ENCODE data around the gene LPXN.
"Not testable (repeated sequence)": the region's sequence is repeated elsewhere in the genome, so short reads cannot be mapped to it uniquely, and the experiment has no call there.

Gene LPXN

DNA sequence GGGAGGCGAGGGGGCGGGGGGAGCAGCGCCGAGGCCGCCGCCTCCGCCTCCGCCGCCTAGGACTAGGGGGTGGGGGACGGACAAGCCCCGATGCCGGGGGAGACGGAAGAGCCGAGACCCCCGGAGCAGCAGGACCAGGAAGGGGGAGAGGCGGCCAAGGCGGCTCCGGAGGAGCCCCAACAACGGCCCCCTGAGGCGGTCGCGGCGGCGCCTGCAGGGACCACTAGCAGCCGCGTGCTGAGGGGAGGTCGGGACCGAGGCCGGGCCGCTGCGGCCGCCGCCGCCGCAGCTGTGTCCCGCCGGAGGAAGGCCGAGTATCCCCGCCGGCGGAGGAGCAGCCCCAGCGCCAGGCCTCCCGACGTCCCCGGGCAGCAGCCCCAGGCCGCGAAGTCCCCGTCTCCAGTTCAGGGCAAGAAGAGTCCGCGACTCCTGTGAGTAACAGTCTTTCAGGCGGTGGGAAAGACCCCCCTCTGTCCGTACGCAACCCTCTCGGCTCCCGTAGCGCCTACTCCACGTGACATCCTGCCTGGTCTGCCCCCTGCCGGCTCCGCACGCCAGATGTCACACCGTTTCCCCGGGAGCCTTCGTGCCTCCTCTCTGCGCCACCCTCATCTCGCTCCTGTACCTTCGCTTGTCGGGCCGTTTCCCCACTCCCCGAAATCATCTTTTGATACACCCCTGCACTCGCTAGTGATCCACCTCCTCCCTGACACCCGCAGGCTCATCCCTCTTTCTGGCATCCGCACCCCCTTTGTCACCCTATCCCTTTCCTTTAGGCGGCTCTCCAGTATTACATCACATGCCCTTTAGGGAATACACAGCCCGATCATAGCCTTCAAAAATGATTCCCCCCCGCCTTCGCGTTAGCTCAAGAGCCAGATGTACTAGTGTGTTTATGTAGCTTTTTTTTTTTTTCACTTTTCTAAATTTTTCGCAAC, 3.8 kb upstream of the LPXN start:
- FAIRE-seq (peak; percentile 92), DNase-seq (ENCODE audit: insufficient read length, low spot score) (peak; percentile 72)

DNA sequence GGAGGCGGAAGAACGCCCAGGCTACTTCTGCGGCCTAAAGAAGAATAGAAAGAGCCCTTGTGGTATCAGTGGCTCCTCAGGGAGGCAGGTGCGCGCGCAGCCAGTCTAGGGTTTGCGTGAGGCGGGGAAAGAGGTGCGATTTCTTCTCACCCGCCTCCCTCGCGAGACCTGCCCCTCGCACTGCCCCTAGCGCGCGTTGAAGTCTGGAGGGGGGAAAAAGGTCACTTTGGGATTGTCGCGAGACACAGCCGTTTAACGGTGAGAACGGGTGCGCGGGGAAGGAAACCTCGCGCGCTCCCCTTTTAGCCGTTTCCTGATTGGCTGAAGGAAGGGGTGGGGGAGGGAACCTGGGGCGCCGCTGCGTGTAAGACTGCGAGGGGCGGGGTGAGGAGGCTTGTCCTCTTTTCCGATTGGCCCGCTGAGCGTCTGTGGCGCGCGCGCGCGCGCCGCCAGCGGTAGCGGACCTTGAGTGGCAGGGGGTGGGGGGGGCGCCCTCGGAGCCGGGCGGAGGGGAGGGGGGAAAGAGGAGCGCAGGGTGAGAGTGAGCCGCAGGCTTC, 3.1 kb upstream of the LPXN start, which contains the start of gene ZFP91:
Gene ZFP91, plus strand, starts transcription at position 429 of the 557 bp plus-strand sequence. CDS start 219 bp downstream, outside the sequence.
- FAIRE-seq (peak; percentile 80), DNase-seq (ENCODE audit: insufficient read length, low spot score) (peak; percentile 80)

DNA sequence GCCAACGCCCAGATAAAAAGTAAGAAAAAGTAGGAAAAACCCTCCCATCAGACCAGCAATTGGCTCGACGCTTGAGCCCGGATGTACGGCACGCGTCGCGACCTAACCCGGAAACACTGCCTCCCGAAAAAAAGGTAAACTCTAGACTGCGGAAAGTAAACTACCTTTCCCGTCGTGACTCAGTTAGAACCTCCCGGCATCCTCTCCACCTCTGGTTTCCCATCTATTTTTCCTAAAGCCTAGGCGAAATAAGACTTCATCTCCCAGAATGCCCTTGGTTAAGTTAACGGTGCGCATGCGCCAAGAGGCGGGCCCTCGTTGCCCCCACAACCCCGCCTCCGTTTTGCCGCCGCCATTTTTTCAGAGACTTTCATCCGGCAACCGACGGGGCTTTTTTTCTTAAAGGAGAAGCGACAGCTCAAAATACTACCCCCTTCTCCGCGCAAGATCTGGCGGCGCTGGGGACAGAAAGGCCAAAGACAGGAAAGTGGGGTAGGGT, 2.5 kb upstream of the LPXN start:
- FAIRE-seq (peak; percentile 90), DNase-seq (ENCODE audit: insufficient read length, low spot score) (peak; percentile 83)

GRCh38 chr11:58577555-58578135, 2.0 kb upstream of the LPXN start:
- FAIRE-seq (no peak), DNase-seq (ENCODE audit: insufficient read length, low spot score) (peak; percentile 9)

DNA sequence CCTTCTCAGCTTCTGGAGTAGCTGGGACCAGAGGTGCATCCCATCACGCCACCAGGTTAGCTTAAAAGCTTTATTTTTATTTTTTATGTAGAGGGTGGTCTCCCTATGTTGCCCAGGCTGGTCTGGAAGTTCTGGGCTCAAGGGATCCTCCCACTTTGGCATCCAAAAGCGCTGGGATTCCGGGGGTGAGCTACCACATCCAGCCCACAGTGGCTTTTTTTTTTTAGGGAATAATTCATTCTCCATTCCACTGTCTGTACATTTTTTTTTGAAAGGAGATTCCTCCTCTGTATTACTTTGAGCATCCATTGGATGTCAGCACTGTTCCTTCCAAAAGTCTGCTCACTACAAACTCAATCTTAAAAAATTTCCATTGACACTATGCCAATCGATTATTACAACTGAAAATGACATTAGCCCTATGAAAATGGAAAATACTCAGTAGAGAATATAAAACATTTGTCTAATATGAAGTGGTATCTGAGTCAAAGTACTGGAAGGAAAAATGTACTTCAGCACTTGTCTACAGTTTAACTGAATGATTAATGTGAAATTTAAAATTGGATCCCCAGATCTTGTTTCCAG, 1.3 kb upstream of the LPXN start:
- no peak for FAIRE-seq

DNA sequence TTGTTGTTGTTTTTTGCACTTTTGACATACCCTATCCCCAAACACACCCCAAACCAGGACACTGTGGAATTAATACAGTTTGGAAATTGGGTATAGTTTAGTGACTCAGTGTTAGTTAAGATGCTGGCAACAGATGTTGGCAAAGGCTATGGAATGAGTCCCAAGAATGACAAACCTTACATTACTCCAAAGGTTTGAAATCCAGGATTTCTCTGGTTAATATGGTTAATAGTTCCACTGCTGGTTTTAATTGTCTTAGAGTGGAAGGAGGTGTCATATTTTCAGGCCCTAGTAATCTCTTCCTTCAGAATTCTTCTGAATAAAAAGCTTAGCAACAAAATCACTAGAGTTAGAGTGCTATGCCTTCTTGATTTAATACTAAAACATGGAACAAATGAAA, 775 bp downstream of the LPXN start:
- DNase-seq (ENCODE audit: insufficient read length, low spot score) (no peak), FAIRE-seq (no peak)

More for the DNA sequence above, 1.3 kb upstream of the LPXN start:
- peak; percentile 12 for DNase-seq (ENCODE audit: insufficient read length, low spot score)

GRCh38 chr11:58573451-58574104, 2.1 kb downstream of the LPXN start:
- DNase-seq (ENCODE audit: insufficient read length, low spot score): peak; percentile 55

GRCh38 chr11:58572906-58573305, 2.8 kb downstream of the LPXN start:
- DNase-seq (ENCODE audit: insufficient read length, low spot score); FAIRE-seq: not testable (repeated sequence)

More at GRCh38 chr11:58573451-58574104, 2.1 kb downstream of the LPXN start:
- FAIRE-seq: no peak

GRCh38 chr11:58567889-58568512, 7.7 kb downstream of the LPXN start:
- DNase-seq (ENCODE audit: insufficient read length, low spot score) (peak; percentile 32), FAIRE-seq (no peak)

GRCh38 chr11:58564231-58564630, 11.4 kb downstream of the LPXN start:
- no peak for DNase-seq (ENCODE audit: insufficient read length, low spot score)
- FAIRE-seq: no peak

- no peak for DNase-seq (ENCODE audit: insufficient read length, low spot score)
- FAIRE-seq: no peak
These were observed 13.3 kb downstream of the LPXN start for GRCh38 chr11:58562375-58562800.

DNA sequence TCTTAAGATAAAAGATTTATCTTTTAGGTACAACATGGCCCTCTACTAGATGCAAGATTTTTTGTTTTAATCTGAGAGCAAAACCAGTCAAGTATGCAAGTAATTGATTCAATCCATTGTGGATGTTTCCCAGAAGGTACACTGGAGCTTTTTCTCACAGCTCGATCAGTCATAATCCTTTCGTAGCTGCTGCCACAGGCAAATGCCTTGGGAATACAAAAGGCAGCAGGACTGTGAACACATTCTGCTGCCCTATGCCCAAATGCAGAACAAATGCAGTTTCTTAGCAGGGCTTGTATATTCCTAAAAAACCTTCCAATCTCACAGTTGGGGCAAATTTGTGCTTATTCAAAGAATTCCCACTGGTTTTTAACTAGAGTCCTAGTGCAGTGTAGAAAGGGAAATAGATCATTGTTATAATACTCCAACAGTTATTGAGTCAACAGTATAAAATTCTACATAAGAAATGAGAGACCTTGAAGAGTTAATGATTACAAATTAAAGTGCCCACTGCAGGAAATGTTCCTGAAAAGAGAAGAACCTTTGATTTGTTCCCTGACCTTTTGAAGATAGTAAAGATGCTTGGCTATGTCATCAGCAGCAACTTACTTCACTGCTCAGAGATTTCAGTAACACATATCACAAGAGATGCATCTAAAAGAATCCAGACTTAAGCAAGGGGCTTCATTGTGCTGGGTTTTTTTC, 14.1 kb downstream of the LPXN start:
- DNase-seq (ENCODE audit: insufficient read length, low spot score): no peak
- FAIRE-seq: no peak

GRCh38 chr11:58560842-58561241, 14.8 kb downstream of the LPXN start:
- FAIRE-seq: no peak
- DNase-seq (ENCODE audit: insufficient read length, low spot score): no peak

- DNase-seq (ENCODE audit: insufficient read length, low spot score): no peak
- no peak for FAIRE-seq
These were observed 26.0 kb downstream of the LPXN start for GRCh38 chr11:58549644-58550043.

- FAIRE-seq (no peak), DNase-seq (ENCODE audit: insufficient read length, low spot score) (no peak)
These were observed 28.8 kb downstream of the LPXN start for GRCh38 chr11:58546841-58547240.

DNA sequence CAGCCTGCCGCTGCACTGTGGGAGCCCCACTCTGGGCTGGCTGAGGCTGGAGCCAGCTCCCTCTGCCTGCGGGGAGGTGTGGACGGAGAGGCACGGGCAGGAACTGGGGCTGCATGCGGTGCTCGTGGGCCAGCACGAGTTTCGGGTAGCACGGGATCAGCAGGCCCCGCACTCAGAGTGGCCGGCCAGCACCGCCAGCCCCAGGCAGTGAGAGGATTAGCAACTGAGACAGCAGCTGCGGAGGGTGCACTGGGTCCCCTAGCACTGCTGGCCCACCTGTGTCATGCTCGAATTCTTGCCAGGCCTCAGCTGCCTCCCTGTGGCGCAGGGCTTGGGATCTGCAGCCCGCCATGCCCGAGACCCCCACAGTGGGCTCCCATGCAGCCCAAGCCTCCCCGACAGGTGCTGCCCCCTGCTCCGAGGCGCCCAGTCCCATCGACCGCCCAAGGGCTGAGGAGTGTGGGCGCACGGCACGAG, 43.8 kb downstream of the LPXN start:
- FAIRE-seq (no peak), DNase-seq (ENCODE audit: insufficient read length, low spot score) (no peak)

- no peak for FAIRE-seq
- no peak for DNase-seq (ENCODE audit: insufficient read length, low spot score)
These were observed 45.4 kb downstream of the LPXN start for GRCh38 chr11:58530236-58530635.

DNA sequence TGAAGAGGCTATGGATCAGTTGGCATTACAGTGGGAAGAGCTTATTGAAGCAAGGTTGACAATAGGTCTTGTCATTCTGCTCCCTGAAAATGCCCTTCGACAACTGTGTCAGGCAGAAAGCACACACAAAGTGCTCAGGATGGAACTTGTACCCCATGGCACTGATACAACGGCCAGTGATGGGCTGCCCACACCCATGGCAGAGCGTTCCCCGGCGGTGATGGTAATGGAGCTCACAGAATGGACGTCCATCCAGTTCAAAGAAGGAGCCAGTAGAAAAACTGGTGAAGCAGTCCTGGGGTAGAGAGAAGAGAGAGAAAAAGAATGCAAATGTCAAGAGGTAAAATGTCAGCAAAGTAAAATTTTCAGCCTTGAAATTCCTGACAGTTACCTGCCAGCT, 48.2 kb downstream of the LPXN start:
- DNase-seq (ENCODE audit: insufficient read length, low spot score) (no peak), FAIRE-seq (no peak)

- FAIRE-seq: no peak
- no peak for DNase-seq (ENCODE audit: insufficient read length, low spot score)
These were observed 48.9 kb downstream of the LPXN start for GRCh38 chr11:58526721-58527120.

Data from HTR-8/SVneo (cell line).